HG03520 (cell line): Measurements from ENCODE around the gene CYP4F12.

ENCODE experiments used
- ATAC-seq: cut with Tn5 transposase; IDR thresholded peaks from one replicate; pipeline ENCODE4 v1.9.1; 2021; ENCODE audit warnings: mild to moderate bottlenecking, moderate library complexity; ENCODE audit not compliant: unreplicated experiment

Gene CYP4F12

GRCh38 chr19:15702534-15702930 lies 29.6 kb downstream of the CYP4F12 start:
- ATAC-seq, result no peak

DNA sequence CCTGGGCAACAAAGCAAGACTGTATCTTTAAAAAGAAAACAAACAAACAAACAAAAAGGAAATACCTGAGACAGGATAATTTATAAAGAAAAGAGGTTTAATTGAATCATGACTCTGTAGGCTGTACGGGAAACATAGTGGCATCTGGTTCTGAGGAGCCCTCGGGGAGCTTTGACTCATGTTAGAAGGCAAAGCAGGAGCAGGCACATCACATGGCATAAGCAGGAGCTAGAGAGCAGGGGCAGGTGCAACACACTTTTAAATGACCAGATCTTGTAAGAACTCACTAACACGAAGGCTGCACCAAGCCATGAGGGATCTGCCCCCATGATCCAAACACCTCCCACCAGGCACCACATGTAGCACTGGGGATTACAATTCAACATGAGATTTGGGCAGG lies 41.8 kb downstream of the CYP4F12 start:
- no peak for ATAC-seq

- ATAC-seq, result no peak
These were observed 42.8 kb downstream of the CYP4F12 start for GRCh38 chr19:15715642-15716041.

GRCh38 chr19:15717809-15718208 lies 44.9 kb downstream of the CYP4F12 start:
- ATAC-seq, result no peak

GRCh38 chr19:15721268-15721667 lies 48.4 kb downstream of the CYP4F12 start:
- no peak for ATAC-seq

- no peak for ATAC-seq
These were observed 50.1 kb downstream of the CYP4F12 start for GRCh38 chr19:15722956-15723355.

- no peak for ATAC-seq
These were observed 54.8 kb downstream of the CYP4F12 start, which contains the start of gene OR10H2 for GRCh38 chr19:15727724-15728123. TSS of gene OR10H2 (plus strand) at chr19:15728024. CDS start at chr19:15728044, 20 bp downstream.

DNA sequence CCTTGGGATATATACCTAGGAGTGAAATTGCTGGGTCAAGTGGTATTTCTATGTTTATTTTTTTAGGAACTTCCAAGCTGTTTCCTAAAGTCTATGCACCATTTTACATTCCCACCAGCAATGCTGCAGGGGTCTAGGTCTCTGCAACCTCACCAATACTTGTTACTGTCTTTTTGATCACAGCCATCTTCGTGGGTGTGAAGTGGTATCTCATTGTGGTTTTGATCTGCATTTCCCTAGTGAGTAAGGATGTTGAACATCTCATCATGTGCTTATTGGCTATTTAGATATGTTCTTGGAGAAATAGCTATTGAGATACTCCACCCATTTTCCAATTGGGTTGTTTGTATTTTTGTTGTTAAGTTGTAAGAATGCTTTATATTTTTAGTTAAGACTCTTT lies 57.7 kb downstream of the CYP4F12 start:
- no peak for ATAC-seq

DNA sequence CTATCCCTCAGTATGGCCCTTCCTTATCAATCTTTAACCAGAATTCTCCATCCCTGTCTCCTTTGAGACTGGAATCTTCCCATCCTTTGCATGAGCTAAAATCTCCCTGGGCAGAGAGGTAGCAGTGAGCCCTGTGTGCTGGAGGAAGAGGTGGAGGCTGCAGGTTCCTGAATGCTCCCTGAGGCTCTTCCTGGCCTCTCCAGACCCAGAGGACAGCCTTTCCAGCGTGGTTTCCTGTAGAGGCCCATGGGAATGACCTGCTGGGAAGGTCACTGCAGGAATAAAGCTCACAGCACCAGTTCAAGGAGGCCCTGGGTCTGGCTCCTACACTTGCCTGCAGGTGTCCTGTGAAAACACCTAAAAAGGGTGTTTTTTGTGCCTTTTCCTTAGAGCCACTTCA lies 59.5 kb downstream of the CYP4F12 start:
- ATAC-seq, result no peak

- ATAC-seq, result no peak
These were observed 61.0 kb downstream of the CYP4F12 start for GRCh38 chr19:15733895-15734294.

DNA sequence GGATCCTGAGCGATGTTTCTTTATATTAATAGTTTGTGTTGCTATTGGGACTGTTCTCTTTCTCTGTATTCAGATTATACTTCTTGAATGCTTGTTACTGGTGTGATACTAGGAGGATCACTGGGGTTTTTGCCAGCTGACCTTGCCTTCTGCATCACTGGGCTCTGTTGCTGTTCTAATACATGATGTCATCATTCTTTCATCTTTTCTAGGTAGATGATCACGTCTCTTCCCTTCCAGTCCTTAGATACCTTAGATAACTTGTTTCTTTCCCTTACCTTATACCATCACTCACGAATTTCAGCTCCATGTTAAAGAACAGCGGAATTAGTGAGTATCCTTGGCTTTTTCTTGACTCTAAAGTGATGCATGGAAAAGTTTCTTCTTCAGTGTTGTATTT lies 64.8 kb downstream of the CYP4F12 start, which contains the start of gene OR10H3:
OR10H3 (plus strand) TSS at position 264 of the 400 bp plus-strand sequence. CDS start 3,408 bp downstream, outside the sequence.
- no peak for ATAC-seq

GRCh38 chr19:15740785-15741184 lies 67.9 kb downstream of the CYP4F12 start:
- ATAC-seq, result no peak
